GM12878 (cell line): ENCODE results near the gene RECQL5. TPM values are rescaled to one million over a fixed set of nuclear protein-coding genes. Genes with fewer than 3 reads are reported as not detected.
A peak's percentile ranks its signal among the peaks of the same experiment; 100 is the strongest.

Experiments used
- ATAC-seq: fragments of 200-7000 bp; cut with Tn5 transposase; 3 replicates; pipeline ENCODE4 v1.9.1; 2020; ENCODE audit warnings: mild to moderate bottlenecking, moderate library complexity
- BruUV-seq: library from RNA; stranded (reverse); fragments of 400-500 nt; replicated peaks from 2 replicates; lab custom pipeline; 2021; lab: Mats Ljungman, UMichigan
- CTCF ChIA-PET: fragments of 300-600 bp; sonication (Branson Sonifier 250); formaldehyde crosslinking; extraction: SDS; loops from one replicate; lab custom pipeline; 2021; ENCODE audit warnings: inconsistent platforms; lab: Yijun Ruan, JAX
- POLR2A ChIA-PET: fragments of 350-600 bp; formaldehyde crosslinking; extraction: SDS; loops from one replicate; lab custom pipeline; 2021; ENCODE audit warnings: inconsistent platforms; lab: Charles Lee
- RAD21 ChIA-PET: fragments of 300-600 bp; sonication (Branson Sonifier 250); formaldehyde crosslinking; loops from one replicate; lab custom pipeline; 2023; ENCODE audit warnings: antibody characterized with exemption; ENCODE audit not compliant: unreplicated experiment; lab: Charles Lee
- SMC1A ChIA-PET: fragments of 300-600 bp; sonication (Branson Sonifier 250); formaldehyde crosslinking; loops from one replicate; lab custom pipeline; 2023; ENCODE audit not compliant: unreplicated experiment, uncharacterized antibody; lab: Charles Lee
- DNase-seq: peaks from one replicate; pipeline ENCODE4 v3.0.0-alpha.2; 2011; ENCODE audit warnings: low read depth, low spot score
- FAIRE-seq: peaks from 3 replicates; lab custom pipeline; 2011; peaks lifted over from hg19 to GRCh38; lab: Jason Lieb, UNC
- H2AFZ ChIP-seq: 2 replicates; pipeline ENCODE4 v1.6.0; 2011; ENCODE audit warnings: low read depth, low read length, control low read depth; ENCODE audit not compliant: control insufficient read depth
- H3K27ac ChIP-seq: 2 replicates; pipeline ENCODE4 v1.5.1; 2011; ENCODE audit warnings: control low read depth; ENCODE audit not compliant: control insufficient read depth, insufficient read depth
- H3K27me3 ChIP-seq, 2 experiments: replicated peaks in 1 of 2; 2 replicates each; pipeline versions ENCODE4 v1.6.0 to v1.6.1; 2011; ENCODE audit warnings: low read length in 1 of 2; ENCODE audit not compliant: control insufficient read depth in 2 of 2, insufficient read depth in 2 of 2
- H3K36me3 ChIP-seq, 2 experiments: 2 replicates each; pipeline ENCODE4 v1.5.1; 2011; ENCODE audit warnings: low read length in 1 of 2; ENCODE audit not compliant: control insufficient read depth in 2 of 2, insufficient read depth in 2 of 2
- H3K4me1 ChIP-seq: 2 replicates; pipeline ENCODE4 v1.6.1; 2011; ENCODE audit warnings: mild to moderate bottlenecking, low read length, moderate library complexity, mixed read lengths; ENCODE audit not compliant: control insufficient read depth, insufficient read depth
- H3K4me2 ChIP-seq: 2 replicates; pipeline ENCODE4 v1.6.0; 2011; ENCODE audit warnings: control low read depth; ENCODE audit not compliant: control insufficient read depth, insufficient read depth
- H3K4me3 ChIP-seq: fragments of 200-600 bp; sonication (generic); 2 replicates; pipeline ENCODE4 v1.5.1; 2016
- H3K79me2 ChIP-seq: 2 replicates; pipeline ENCODE4 v1.6.0; 2011; ENCODE audit warnings: low read length; ENCODE audit not compliant: control insufficient read depth, insufficient read depth
- H3K9ac ChIP-seq: 2 replicates; pipeline ENCODE4 v1.8.0; 2011; ENCODE audit warnings: low read length, control low read depth, mixed read lengths; ENCODE audit not compliant: control insufficient read depth, insufficient read depth
- H3K9me3 ChIP-seq: replicated peaks from 3 replicates; pipeline ENCODE4 v1.5.1; 2011; ENCODE audit warnings: mild to moderate bottlenecking, low read length; ENCODE audit not compliant: control insufficient read depth, insufficient read depth
- H4K20me1 ChIP-seq: 2 replicates; pipeline ENCODE4 v1.6.0; 2011; ENCODE audit not compliant: control insufficient read depth, insufficient read depth
- CBFB ChIP-seq: IDR thresholded peaks from 2 replicates; pipeline ENCODE4 v1.6.1; 2016; ENCODE audit warnings: antibody characterized with exemption, low read depth
- CHD2 ChIP-seq: IDR thresholded peaks from 2 replicates; pipeline ENCODE4 v1.6.1; 2011; ENCODE audit warnings: low read depth, low read length, improper control_type of control experiment, borderline replicate concordance
- IKZF1 ChIP-seq: fragments of 450-650 bp; conservative IDR thresholded peaks from 2 replicates; pipeline ENCODE4 v1.6.1; 2017; ENCODE audit warnings: antibody characterized with exemption, mild to moderate bottlenecking
- IRF4 ChIP-seq: IDR thresholded peaks from 2 replicates; pipeline ENCODE4 v1.6.1; 2011; ENCODE audit warnings: low read depth, low read length
- POLR2AphosphoS2 ChIP-seq: IDR thresholded peaks from 2 replicates; pipeline ENCODE4 v1.6.1; 2011; ENCODE audit warnings: low read depth, mild to moderate bottlenecking, low read length, improper control_type of control experiment, moderate library complexity
- RB1 ChIP-seq: fragments of 450-650 bp; formaldehyde crosslinking; IDR thresholded peaks from 2 replicates; pipeline ENCODE4 v1.6.1; 2017; ENCODE audit warnings: mild to moderate bottlenecking, borderline replicate concordance
- REST ChIP-seq: IDR thresholded peaks from 2 replicates; pipeline ENCODE4 v1.6.1; 2012; ENCODE audit warnings: mild to moderate bottlenecking, low read depth, low read length
- SMARCA5 ChIP-seq: fragments of 450-650 bp; IDR thresholded peaks from 2 replicates; pipeline ENCODE4 v1.6.1; 2017; ENCODE audit warnings: mild to moderate bottlenecking
- ZNF384 ChIP-seq: IDR thresholded peaks from 2 replicates; pipeline ENCODE4 v1.6.1; 2012; ENCODE audit warnings: low read depth, mild to moderate bottlenecking, low read length, improper control_type of control experiment, borderline replicate concordance
- WGBS: methylation state at CpG from one replicate; pipeline ENCODE4 v1.1.6; 2016; ENCODE audit warnings: low lambda C conversion rate; ENCODE audit not compliant: insufficient replicate concordance, insufficient coverage; ENCODE audit errors: missing lambda C conversion rate; 5-methylcytosine and 5-hydroxymethylcytosine counted together
- in situ Hi-C: fragments of 300-500 bp; cut with MboI; formaldehyde crosslinking; loops from 9 replicates; pipeline ENCODE4 v1.14.3; 2018; ENCODE audit warnings: mixed read lengths
- intact Hi-C: fragments of 100-400 bp; cut with micrococcal nuclease; formaldehyde crosslinking; loops from one replicate; pipeline ENCODE4 v1.14.2; 2022; ENCODE audit not compliant: unreplicated experiment
- polyA plus RNA-seq, 11 experiments: library from polyadenylated mRNA; depleted of rRNA in 4 of 11; unstranded in 6 of 11; stranded (reverse) in 5 of 11; fragments of >200 nt; fragmentation: Nextera tagmentation in 4 of 11; fragmentation: Illumina TruSeq in 1 of 11; extraction: Ambion mirVana in 4 of 11; extraction: Trizol in 1 of 11; gene quantifications; 1 replicate in 1 of 11; 2 replicates in 10 of 11; pipeline versions ENCODE4 v1.2.1 to v1.2.3, GENCODE V29; 2011 to 2016; ENCODE audit warnings: inconsistent platforms in 2 of 11, missing spikeins in 2 of 11, low read depth in 1 of 11
- total RNA-seq, 4 experiments: library from RNA; depleted of rRNA in 3 of 4; stranded (reverse); fragments of >200 nt in 3 of 4; fragmentation: Illumina TruSeq in 1 of 4; extraction: Trizol in 1 of 4; gene quantifications; 2 replicates each; pipeline versions ENCODE4 v1.2.1 to v1.2.3, GENCODE V29; 2013 to 2021
- TF ChIP-seq, protein P1 (sequence below): IDR thresholded peaks from 2 replicates; pipeline ENCODE4 v1.6.1; 2011; ENCODE audit warnings: borderline replicate concordance, low read depth, mild to moderate bottlenecking, moderate library complexity, low read length; ENCODE audit not compliant: insufficient read depth, poor library complexity, severe bottlenecking
- TF ChIP-seq, protein P2 (sequence below): fragments of 450-650 bp; IDR thresholded peaks from 2 replicates; pipeline ENCODE4 v1.6.1; 2017; ENCODE audit warnings: borderline replicate concordance

Gene RECQL5
- total and polyA plus RNA-seq, 10 of the 15 experiments (the other 5 are each of a cell fraction or from before 2014, with no cell fraction given) = 3.6 to 30.6 (median 20.1) TPM

DNA sequence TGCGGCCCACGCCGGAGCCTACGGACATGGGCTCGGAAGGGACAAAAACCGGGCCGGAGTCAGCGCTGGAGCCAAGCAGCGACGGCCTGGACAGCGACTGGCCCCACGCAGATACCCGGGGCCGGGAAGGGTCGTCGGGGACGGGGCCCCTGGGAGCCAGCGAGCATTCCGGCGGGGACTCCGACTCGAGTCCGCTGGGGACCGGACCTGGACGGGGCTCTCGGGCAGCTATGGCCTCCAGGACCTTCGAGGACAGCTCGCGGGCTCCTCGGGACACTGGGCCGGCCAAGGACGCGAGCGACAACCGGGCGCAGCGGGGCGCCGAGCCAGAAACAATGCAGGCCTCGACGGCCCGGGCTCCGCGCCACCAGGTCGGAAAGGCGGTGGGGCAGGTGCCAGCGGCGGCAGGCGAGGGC lies 78.3 kb downstream of the RECQL5 start:
- RAD21 ChIA-PET = interaction anchor here (1.0 kb wide), 1 partner anchor 72 kb away, joined by 6 read pairs; the partner anchor contains the start of gene TSEN54
- TSS peak; percentile 78 for BruUV-seq
- peak overlapping the region; percentile 53; the same call in 1 of the 2 replicates for H3K4me3 ChIP-seq

More for the DNA sequence above, 78.3 kb downstream of the RECQL5 start:
- Histone ChIP-seq H4K20me1 (no peaks in the 10 kb centered on the region), H2AFZ (peak overlapping the region; percentile 67), H3K79me2 (no peaks in the 10 kb centered on the region), H3K9me3 (no peaks in the 10 kb centered on the region), H3K36me3 (no peaks in the 10 kb centered on the region), H3K27ac (peak overlapping the region; percentile 33; the same call in 1 of the 2 replicates), H3K4me1 (0 out of 2 replicates have a peak, but pooled peaks cover 4% of the 10 kb centered on the region), H3K4me2 (peak overlapping the region; percentile 88), H3K9ac (peak overlapping the region; percentile 44; the same call in 1 of the 2 replicates), H3K27me3 (peaks cover 5 to 9% of the 10 kb centered on the region in 2 experiments)
- intact Hi-C loops (loop anchor here (1.0 to 2.0 kb wide), 2 partner anchors 72 to 162 kb away; partner anchors contain the start of gene TSEN54), in situ Hi-C loops (no loop called here)
- ATAC-seq = peak; percentile 13
- no peak for FAIRE-seq
- DNase-seq = no peak
- WGBS = 12% methylated on average over 49 of the region's 49 CpGs
- POLR2A ChIA-PET = interaction anchor here (0.6 to 1.0 kb wide), 2 partner anchors 71 to 94 kb away, joined by 3 to 4 read pairs; no protein-coding TSS in a partner anchor
- TF ChIP-seq ZNF384 (no peak), SMARCA5 (0 out of 2 replicates have a peak, but pooled peaks have one; percentile 16), RB1 (no peak), REST (no peak), POLR2AphosphoS2 (no peak), IRF4 (no peak), IKZF1 (peak; percentile 74), CHD2 (no peak), CBFB (no peak)
- TF ChIP-seq, protein P1, sequence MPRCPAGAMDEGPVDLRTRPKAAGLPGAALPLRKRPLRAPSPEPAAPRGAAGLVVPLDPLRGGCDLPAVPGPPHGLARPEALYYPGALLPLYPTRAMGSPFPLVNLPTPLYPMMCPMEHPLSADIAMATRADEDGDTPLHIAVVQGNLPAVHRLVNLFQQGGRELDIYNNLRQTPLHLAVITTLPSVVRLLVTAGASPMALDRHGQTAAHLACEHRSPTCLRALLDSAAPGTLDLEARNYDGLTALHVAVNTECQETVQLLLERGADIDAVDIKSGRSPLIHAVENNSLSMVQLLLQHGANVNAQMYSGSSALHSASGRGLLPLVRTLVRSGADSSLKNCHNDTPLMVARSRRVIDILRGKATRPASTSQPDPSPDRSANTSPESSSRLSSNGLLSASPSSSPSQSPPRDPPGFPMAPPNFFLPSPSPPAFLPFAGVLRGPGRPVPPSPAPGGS = no peak
- TF ChIP-seq, protein P2, sequence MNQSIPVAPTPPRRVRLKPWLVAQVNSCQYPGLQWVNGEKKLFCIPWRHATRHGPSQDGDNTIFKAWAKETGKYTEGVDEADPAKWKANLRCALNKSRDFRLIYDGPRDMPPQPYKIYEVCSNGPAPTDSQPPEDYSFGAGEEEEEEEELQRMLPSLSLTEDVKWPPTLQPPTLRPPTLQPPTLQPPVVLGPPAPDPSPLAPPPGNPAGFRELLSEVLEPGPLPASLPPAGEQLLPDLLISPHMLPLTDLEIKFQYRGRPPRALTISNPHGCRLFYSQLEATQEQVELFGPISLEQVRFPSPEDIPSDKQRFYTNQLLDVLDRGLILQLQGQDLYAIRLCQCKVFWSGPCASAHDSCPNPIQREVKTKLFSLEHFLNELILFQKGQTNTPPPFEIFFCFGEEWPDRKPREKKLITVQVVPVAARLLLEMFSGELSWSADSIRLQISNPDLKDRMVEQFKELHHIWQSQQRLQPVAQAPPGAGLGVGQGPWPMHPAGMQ = no peak
- CTCF ChIA-PET = interaction anchor here (0.7 to 2.9 kb wide), 6 partner anchors 46 to 165 kb away, joined by 3 to 12 read pairs (median 3); partner anchors contain the start of genes RECQL5 and TSEN54
- SMC1A ChIA-PET = interaction anchor here (1.2 kb wide), 1 partner anchor 72 kb away, joined by 5 read pairs; the partner anchor contains the start of gene TSEN54
